ENCODE results near the gene ARID3A. TPM values are rescaled to one million over a fixed set of nuclear protein-coding genes. Genes with fewer than 3 reads are reported as not detected.

Gene ARID3A
- total and polyA plus RNA-seq, 2 of the 8 experiments (the other 6 are each of a cell fraction or from before 2014, with no cell fraction given), result 40.5 to 77.4 TPM

DNA sequence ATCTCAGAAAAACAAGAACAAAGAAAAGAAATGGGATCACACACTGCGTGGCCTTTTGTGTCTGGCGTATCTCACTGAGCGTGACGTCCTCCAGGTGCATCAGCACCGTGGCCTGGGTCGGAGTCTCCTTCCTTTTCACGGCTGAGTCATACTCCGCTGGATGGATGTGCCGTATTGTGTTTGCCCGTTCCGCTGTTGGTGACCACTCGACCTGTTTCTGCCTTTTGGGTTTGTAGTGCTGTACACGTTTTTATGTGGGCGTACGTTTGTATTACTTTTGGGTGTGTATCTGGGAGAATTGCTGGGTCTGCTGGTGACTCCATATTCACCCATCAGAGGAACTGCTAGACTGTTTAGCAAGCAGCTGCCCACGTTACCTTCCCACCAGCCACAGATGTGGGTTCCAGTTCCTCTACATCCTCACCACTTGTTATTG, 11.4 kb downstream of the ARID3A start (continued):
- no peak for TF ChIP-seq BACH1 (IDR thresholded peaks at IDR 0.05; ENCODE audit: low read length)
- no peak for TF ChIP-seq KDM1A (IDR thresholded peaks at IDR 0.05; ENCODE audit: borderline replicate concordance, low read length)
- no peak for TF ChIP-seq MAFK (IDR thresholded peaks at IDR 0.05; ENCODE audit: low read depth, low read length)
